Nephron (organoid): ENCODE measurements around the gene FMO3.
A peak's percentile ranks its signal among the peaks of the same experiment; 100 is the strongest.

Source experiments
- H3K27ac Mint-ChIP-seq, 3 experiments: 2 replicates each; pipeline ENCODE4 v1.8.0; 2020; ENCODE audit warnings: mixed read lengths in 3 of 3, mild to moderate bottlenecking in 2 of 3, moderate library complexity in 1 of 3
- H3K27me3 Mint-ChIP-seq: 2 replicates; pipeline ENCODE4 v1.8.0; 2021; ENCODE audit warnings: low read depth, mild to moderate bottlenecking, moderate library complexity, mixed read lengths
- H3K36me3 Mint-ChIP-seq: 2 replicates; pipeline ENCODE4 v1.8.0; 2020; ENCODE audit warnings: low read depth, mixed read lengths
- H3K4me1 Mint-ChIP-seq: 2 replicates; pipeline ENCODE4 v1.8.0; 2020; ENCODE audit warnings: mixed read lengths
- H3K4me3 Mint-ChIP-seq, 3 experiments: 2 replicates each; pipeline ENCODE4 v1.8.0; 2020; ENCODE audit warnings: mild to moderate bottlenecking in 3 of 3, mixed read lengths in 3 of 3, moderate library complexity in 2 of 3
- H3K9me3 Mint-ChIP-seq: 2 replicates; pipeline ENCODE4 v1.8.0; 2020; ENCODE audit warnings: mixed read lengths
- TF ChIP-seq, protein P1 (sequence below), 3 experiments: fragments of 200-600 bp; sonication (generic); IDR thresholded peaks; one replicate each; pipeline ENCODE4 v1.5.0; 2021; ENCODE audit warnings: antibody characterized with exemption in 3 of 3; ENCODE audit not compliant: unreplicated experiment in 3 of 3

The FMO3 gene

DNA sequence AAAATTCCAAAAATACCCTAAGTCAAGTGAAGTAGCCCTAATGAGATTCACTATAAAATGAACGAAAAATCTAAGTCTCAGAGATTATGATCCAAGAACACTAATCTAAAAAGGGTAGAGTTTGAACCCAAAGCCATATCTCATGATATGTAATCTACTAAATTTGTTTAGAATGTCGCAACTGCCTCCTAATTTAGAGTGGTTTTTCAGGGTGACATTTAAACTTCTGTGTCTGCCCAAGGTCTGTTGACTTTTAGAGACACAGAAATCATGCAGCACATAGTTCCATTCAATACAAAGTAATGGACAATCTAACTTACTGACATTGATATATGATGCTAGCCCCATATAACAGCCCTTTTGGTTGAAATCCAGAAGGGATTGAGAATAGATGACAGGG lies 28.9 kb downstream of the FMO3 start:
- Mint-ChIP-seq H3K4me1 (peaks cover 18% of the 10 kb centered on the region), H3K4me3 (no peak overlapping the region), H3K27ac (no peak overlapping the region), H3K27me3 (no peaks in the 10 kb centered on the region), H3K9me3 (no peaks in the 10 kb centered on the region), H3K36me3 (no peaks in the 10 kb centered on the region)
- TF ChIP-seq, protein P1, sequence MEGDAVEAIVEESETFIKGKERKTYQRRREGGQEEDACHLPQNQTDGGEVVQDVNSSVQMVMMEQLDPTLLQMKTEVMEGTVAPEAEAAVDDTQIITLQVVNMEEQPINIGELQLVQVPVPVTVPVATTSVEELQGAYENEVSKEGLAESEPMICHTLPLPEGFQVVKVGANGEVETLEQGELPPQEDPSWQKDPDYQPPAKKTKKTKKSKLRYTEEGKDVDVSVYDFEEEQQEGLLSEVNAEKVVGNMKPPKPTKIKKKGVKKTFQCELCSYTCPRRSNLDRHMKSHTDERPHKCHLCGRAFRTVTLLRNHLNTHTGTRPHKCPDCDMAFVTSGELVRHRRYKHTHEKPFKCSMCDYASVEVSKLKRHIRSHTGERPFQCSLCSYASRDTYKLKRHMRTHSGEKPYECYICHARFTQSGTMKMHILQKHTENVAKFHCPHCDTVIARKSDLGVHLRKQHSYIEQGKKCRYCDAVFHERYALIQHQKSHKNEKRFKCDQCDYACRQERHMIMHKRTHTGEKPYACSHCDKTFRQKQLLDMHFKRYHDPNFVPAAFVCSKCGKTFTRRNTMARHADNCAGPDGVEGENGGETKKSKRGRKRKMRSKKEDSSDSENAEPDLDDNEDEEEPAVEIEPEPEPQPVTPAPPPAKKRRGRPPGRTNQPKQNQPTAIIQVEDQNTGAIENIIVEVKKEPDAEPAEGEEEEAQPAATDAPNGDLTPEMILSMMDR (IDR thresholded peaks at IDR 0.05; ENCODE audit: unreplicated experiment in 3 of 3), result no peak

DNA sequence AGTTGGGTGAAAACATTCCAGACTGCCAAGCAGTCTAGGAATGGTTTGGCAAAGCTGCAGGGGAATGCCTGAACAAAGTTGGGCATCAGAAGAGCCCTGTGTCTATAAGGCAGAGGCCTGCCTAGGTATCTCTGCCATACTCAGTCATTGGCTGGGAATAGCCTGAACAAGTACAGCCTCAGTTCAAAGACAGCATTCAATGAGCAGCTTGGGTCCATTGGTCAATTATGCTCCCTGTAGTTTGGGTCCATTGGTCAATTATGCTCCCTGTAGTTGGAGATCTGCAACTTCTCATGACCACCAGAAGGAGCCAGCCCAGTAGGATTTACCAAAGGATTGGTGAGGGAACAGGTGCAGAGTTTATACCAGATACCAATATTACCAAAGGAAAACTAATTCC lies 31.6 kb downstream of the FMO3 start:
- TF ChIP-seq, protein P1 (IDR thresholded peaks at IDR 0.05; ENCODE audit: unreplicated experiment in 3 of 3), result no peak
- Mint-ChIP-seq H3K4me1 (peaks cover 29% of the 10 kb centered on the region), H3K4me3 (no peak overlapping the region), H3K27ac (no peak overlapping the region), H3K27me3 (no peaks in the 10 kb centered on the region), H3K9me3 (no peaks in the 10 kb centered on the region), H3K36me3 (no peaks in the 10 kb centered on the region)

DNA sequence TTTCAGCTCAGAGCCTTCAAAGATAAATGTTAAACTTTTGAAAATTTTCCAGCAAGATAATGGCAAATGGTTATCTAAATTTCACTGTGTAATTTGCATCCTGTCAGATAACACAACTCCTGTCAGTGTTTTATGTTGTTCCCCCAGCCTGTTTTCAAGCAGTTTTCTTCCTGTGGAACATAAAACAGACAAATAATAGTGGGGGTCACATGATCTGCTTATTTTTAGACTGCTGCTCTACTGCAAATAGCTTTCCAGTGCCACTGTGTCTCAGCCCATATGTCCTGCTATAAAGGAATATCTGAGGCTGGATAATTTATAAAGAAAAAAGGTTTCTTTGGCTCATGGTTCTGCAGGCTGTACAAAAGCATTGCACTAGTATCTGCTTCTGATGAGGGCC lies 32.2 kb downstream of the FMO3 start:
- peak overlapping the region in 1 of 3 experiments; percentile 10 for H3K27ac Mint-ChIP-seq
- H3K9me3 Mint-ChIP-seq, result peaks cover 5% of the 10 kb centered on the region
- TF ChIP-seq, protein P1 (IDR thresholded peaks at IDR 0.05; ENCODE audit: unreplicated experiment in 3 of 3), result no peak
- no peaks in the 10 kb centered on the region for H3K36me3 Mint-ChIP-seq
- H3K4me3 Mint-ChIP-seq, result no peak overlapping the region
- H3K4me1 Mint-ChIP-seq, result peaks cover 35% of the 10 kb centered on the region
- no peaks in the 10 kb centered on the region for H3K27me3 Mint-ChIP-seq

DNA sequence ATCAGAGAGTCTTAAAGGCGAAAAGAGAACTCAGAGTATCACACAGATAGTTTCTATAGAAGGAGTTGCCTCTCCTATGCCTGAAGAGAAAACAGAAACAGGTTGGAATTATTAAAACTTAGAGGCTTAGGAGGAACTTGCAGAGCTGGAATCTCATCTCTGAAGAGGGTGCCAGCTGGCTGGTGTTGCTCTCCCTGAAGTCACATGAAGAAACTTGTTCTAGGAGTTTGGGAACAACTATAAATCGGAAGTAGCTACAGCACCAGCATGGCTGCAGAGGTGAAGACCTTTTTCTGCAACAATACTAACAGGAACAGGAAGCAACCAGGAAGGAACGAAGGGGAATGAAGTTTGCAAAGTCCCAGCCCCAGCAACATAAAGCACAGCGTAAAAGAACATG lies 35.8 kb downstream of the FMO3 start:
- Mint-ChIP-seq H3K9me3 (peaks cover 14% of the 10 kb centered on the region), H3K4me3 (no peak overlapping the region), H3K27ac (peak overlapping the region in 2 of 3 experiments; percentile 13 to 67), H3K36me3 (no peaks in the 10 kb centered on the region), H3K4me1 (peaks cover 31% of the 10 kb centered on the region), H3K27me3 (no peaks in the 10 kb centered on the region)
- TF ChIP-seq, protein P1 (IDR thresholded peaks at IDR 0.05; ENCODE audit: unreplicated experiment in 3 of 3), result no peak

DNA sequence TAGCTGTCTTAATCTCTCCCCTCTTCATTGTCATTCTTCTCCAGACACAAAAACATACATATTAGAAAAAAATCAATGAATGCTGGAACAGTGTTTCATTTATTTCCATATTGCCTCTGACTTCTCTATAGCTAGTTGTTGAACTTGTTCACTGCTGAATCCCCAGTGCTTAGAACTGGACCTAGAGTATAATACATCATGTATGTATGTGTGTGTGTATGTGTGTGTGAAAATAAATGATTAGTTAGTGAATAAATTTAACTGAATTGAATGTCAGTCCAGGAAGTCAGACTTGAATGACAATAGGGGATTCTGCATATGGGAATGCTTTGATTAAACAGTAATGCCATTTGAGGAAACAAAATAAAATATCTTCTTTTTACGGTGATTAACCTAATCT lies 36.4 kb downstream of the FMO3 start:
- no peaks in the 10 kb centered on the region for H3K27me3 Mint-ChIP-seq
- TF ChIP-seq, protein P1 (IDR thresholded peaks at IDR 0.05; ENCODE audit: unreplicated experiment in 3 of 3), result no peak
- peaks cover 27% of the 10 kb centered on the region for H3K4me1 Mint-ChIP-seq
- peak overlapping the region in 2 of 3 experiments; percentile 13 to 39 for H3K27ac Mint-ChIP-seq
- H3K36me3 Mint-ChIP-seq, result no peaks in the 10 kb centered on the region
- H3K9me3 Mint-ChIP-seq, result peaks cover 14% of the 10 kb centered on the region
- no peak overlapping the region for H3K4me3 Mint-ChIP-seq

DNA sequence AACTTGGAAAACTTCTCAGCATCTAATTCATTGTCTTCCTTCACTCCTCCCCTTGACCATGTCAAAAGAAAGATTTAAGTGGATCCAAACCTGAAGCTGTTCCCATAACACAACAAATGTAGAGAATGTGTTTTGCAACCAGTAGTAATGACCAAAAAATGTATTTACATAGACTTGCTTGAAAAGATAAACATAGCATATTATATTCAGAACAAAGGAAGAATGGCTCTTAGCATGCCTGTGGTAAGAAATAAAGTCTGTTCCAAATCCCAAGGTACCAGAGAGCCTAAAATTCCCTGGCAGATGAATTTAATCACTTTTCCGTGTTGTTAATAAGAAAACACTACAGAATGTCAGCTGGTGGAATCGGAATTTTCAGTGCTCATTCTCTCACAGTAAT lies 36.8 kb downstream of the FMO3 start:
- TF ChIP-seq, protein P1 (IDR thresholded peaks at IDR 0.05; ENCODE audit: unreplicated experiment in 3 of 3), result no peak
- Mint-ChIP-seq H3K27me3 (no peaks in the 10 kb centered on the region), H3K4me3 (no peak overlapping the region), H3K27ac (peak overlapping the region in 1 of 3 experiments; percentile 13), H3K36me3 (no peaks in the 10 kb centered on the region), H3K4me1 (peaks cover 25% of the 10 kb centered on the region), H3K9me3 (peaks cover 14% of the 10 kb centered on the region)
